Gastroesophageal sphincter (tissue), 3 donors: ENCODE measurements around the gene DNAJC10.

Experiments
- EP300 ChIP-seq: sonication (generic); formaldehyde crosslinking; IDR thresholded peaks from one replicate; pipeline ENCODE4 v1.6.1; 2017; ENCODE audit warnings: antibody characterized with exemption, mild to moderate bottlenecking
- POLR2A ChIP-seq, 2 donors: fragments of 450-650 bp; IDR thresholded peaks; one replicate each; pipeline ENCODE4 v1.6.1; 2017; ENCODE audit warnings: antibody characterized with exemption in 2 of 2, mild to moderate bottlenecking in 2 of 2, moderate library complexity in 1 of 2
- POLR2AphosphoS5 ChIP-seq: sonication (generic); formaldehyde crosslinking; IDR thresholded peaks from one replicate; pipeline ENCODE4 v1.6.1; 2017; ENCODE audit warnings: antibody characterized with exemption
- TF ChIP-seq, protein P1 (sequence below), 4 experiments: fragments of 200-600 bp in 2 of 4; fragments of 450-650 bp in 2 of 4; sonication (generic) in 1 of 4; IDR thresholded peaks; one replicate each; pipeline ENCODE4 v1.5.1; 2017 to 2019; ENCODE audit warnings: antibody characterized with exemption in 4 of 4, mild to moderate bottlenecking in 2 of 4, moderate library complexity in 2 of 4

DNA sequence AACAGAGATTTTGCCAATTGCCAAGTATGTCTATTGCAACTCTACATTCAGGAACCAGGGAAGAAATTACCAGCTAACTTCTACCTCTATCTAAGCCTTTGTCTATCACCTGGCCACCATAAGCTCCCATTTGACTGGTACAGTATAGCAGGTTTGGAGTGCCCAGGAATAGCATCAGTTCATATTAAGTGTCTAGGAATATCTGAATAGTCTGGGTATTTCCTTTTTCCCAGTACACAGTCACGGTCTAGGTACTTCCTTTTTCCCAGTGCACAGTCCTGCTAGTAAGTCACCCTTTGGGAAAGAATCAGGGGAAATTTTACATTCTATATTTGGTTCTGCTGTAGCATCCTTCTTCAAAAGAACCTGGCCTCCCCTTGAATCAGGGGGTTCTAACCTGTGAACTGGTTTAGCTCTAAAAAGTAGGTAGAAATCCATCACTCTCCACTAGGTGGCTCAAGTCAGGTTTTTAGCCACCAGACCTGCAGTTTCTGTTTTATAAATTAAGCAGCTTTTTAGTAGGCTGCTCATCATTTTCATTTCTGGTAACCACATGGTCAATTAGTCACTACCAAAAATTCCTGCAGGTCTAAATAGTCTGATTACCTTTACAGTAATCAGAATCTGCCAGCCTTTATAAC, 49.3 kb upstream of the DNAJC10 start:
- TF ChIP-seq EP300 = no peak
- TF ChIP-seq, protein P1, sequence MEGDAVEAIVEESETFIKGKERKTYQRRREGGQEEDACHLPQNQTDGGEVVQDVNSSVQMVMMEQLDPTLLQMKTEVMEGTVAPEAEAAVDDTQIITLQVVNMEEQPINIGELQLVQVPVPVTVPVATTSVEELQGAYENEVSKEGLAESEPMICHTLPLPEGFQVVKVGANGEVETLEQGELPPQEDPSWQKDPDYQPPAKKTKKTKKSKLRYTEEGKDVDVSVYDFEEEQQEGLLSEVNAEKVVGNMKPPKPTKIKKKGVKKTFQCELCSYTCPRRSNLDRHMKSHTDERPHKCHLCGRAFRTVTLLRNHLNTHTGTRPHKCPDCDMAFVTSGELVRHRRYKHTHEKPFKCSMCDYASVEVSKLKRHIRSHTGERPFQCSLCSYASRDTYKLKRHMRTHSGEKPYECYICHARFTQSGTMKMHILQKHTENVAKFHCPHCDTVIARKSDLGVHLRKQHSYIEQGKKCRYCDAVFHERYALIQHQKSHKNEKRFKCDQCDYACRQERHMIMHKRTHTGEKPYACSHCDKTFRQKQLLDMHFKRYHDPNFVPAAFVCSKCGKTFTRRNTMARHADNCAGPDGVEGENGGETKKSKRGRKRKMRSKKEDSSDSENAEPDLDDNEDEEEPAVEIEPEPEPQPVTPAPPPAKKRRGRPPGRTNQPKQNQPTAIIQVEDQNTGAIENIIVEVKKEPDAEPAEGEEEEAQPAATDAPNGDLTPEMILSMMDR (IDR thresholded peaks at IDR 0.05) = peak in 2 of 4 experiments; percentile 16 to 35
- TF ChIP-seq POLR2A (IDR thresholded peaks at IDR 0.05) = no peak
- no peak for TF ChIP-seq POLR2AphosphoS5
